ENCODE measurements around the gene LRP1-AS.

The LRP1-AS gene

GRCh38 chr12:57160040-57160439 lies 12.6 kb upstream of the LRP1-AS start:
- DNase-seq (ENCODE audit: low read depth, low spot score), result no peak

GRCh38 chr12:57159311-57159710 lies 11.9 kb upstream of the LRP1-AS start:
- no peak for DNase-seq (ENCODE audit: low read depth, low spot score)

- DNase-seq (ENCODE audit: low read depth, low spot score), result no peak
Measured at GRCh38 chr12:57158665-57159064, 11.2 kb upstream of the LRP1-AS start.

GRCh38 chr12:57158186-57158585 lies 10.8 kb upstream of the LRP1-AS start:
- no peak for DNase-seq (ENCODE audit: low read depth, low spot score)

GRCh38 chr12:57157588-57158173 lies 10.3 kb upstream of the LRP1-AS start:
- no peak for DNase-seq (ENCODE audit: low read depth, low spot score)

- no peak for DNase-seq (ENCODE audit: low read depth, low spot score)
Measured at GRCh38 chr12:57156701-57157403, 9.4 kb upstream of the LRP1-AS start.

GRCh38 chr12:57154804-57155434 lies 7.5 kb upstream of the LRP1-AS start:
- no peak for DNase-seq (ENCODE audit: low read depth, low spot score)

GRCh38 chr12:57154076-57154475 lies 6.7 kb upstream of the LRP1-AS start:
- DNase-seq (ENCODE audit: low read depth, low spot score), result no peak

- no peak for DNase-seq (ENCODE audit: low read depth, low spot score)
Measured at GRCh38 chr12:57153415-57153997, 6.1 kb upstream of the LRP1-AS start.

- no peak for DNase-seq (ENCODE audit: low read depth, low spot score)
Measured at GRCh38 chr12:57152639-57153038, 5.2 kb upstream of the LRP1-AS start.

GRCh38 chr12:57151741-57152630 lies 4.6 kb upstream of the LRP1-AS start:
- DNase-seq (ENCODE audit: low read depth, low spot score), result no peak

GRCh38 chr12:57150400-57151000 lies 3.1 kb upstream of the LRP1-AS start:
- no peak for DNase-seq (ENCODE audit: low read depth, low spot score)

- no peak for DNase-seq (ENCODE audit: low read depth, low spot score)
Measured at GRCh38 chr12:57149245-57149900, 2.0 kb upstream of the LRP1-AS start.

- no peak for DNase-seq (ENCODE audit: low read depth, low spot score)
Measured at GRCh38 chr12:57148469-57149244, 1.2 kb upstream of the LRP1-AS start.

GRCh38 chr12:57146092-57146491 lies 1.3 kb downstream of the LRP1-AS start:
- no peak for DNase-seq (ENCODE audit: low read depth, low spot score)

- DNase-seq (ENCODE audit: low read depth, low spot score), result no peak
Measured at GRCh38 chr12:57145460-57146059, 1.9 kb downstream of the LRP1-AS start.

GRCh38 chr12:57143454-57143853 lies 4.0 kb downstream of the LRP1-AS start:
- no peak for DNase-seq (ENCODE audit: low read depth, low spot score)

GRCh38 chr12:57142727-57143126 lies 4.7 kb downstream of the LRP1-AS start:
- DNase-seq (ENCODE audit: low read depth, low spot score), result no peak

- no peak for DNase-seq (ENCODE audit: low read depth, low spot score)
Measured at GRCh38 chr12:57142121-57142520, 5.3 kb downstream of the LRP1-AS start.

- DNase-seq (ENCODE audit: low read depth, low spot score), result no peak
Measured at GRCh38 chr12:57141249-57141648, 6.2 kb downstream of the LRP1-AS start.
